Activated naive CD4-positive, alpha-beta T cell treated with anti-CD3 and anti-CD28 coated beads, Interleukin-2, amount 10 ng/mL, durations not matched to agents 7 days and 5 days (primary cell): Measurements from ENCODE around the gene SOX6.

Source experiments
- CTCF ChIA-PET: fragments of 350-600 bp; sonication (Branson Sonifier 250); formaldehyde crosslinking; loops from one replicate; lab custom pipeline; 2021; ENCODE audit warnings: antibody characterized with exemption; lab: Charles Lee
- DNase-seq: peaks from one replicate; pipeline ENCODE4 v3.0.0-alpha.2; 2020
- H3K27ac Mint-ChIP-seq: one replicate; pipeline ENCODE4 v1.8.0; 2021; ENCODE audit warnings: mild to moderate bottlenecking, moderate library complexity, mixed read lengths
- H3K27me3 Mint-ChIP-seq: one replicate; pipeline ENCODE4 v1.8.0; 2021; ENCODE audit warnings: mild to moderate bottlenecking, mixed read lengths
- H3K36me3 Mint-ChIP-seq: one replicate; pipeline ENCODE4 v1.8.0; 2021; ENCODE audit warnings: mixed read lengths
- H3K4me1 Mint-ChIP-seq: one replicate; pipeline ENCODE4 v1.8.0; 2021; ENCODE audit warnings: mixed read lengths
- H3K4me3 Mint-ChIP-seq: one replicate; pipeline ENCODE4 v1.8.0; 2021; ENCODE audit warnings: mild to moderate bottlenecking, moderate library complexity, mixed read lengths
- H3K9me3 Mint-ChIP-seq: one replicate; pipeline ENCODE4 v1.8.0; 2021; ENCODE audit warnings: mixed read lengths

Gene SOX6

GRCh38 chr11:16098526-16099205, 257.7 kb downstream of the SOX6 start:
- no peak overlapping the region for H3K27ac Mint-ChIP-seq

DNA sequence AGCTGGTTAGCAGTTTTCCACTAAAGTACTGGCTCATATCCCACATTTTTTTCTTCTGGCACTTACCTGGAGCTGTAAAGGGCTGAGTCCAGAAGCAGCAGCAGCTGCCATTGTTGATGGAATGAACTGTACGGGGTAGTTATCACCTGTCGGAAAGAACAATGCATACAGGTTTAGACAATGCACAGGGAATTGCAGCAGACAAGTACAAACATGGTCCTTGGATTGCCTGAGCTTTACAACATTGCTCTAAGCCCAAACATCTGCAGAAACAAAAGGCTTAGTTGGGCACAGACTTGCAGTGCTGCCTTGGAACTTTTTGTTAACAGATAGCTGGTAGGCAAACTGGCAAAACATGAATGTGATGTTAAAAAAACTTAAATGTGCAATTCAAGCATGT, 258.8 kb downstream of the SOX6 start:
- Mint-ChIP-seq H3K4me3 (no peak overlapping the region), H3K27ac (no peak overlapping the region), H3K36me3 (no peaks in the 10 kb centered on the region), H3K9me3 (peaks cover 3% of the 10 kb centered on the region), H3K4me1 (no peaks in the 10 kb centered on the region), H3K27me3 (no peaks in the 10 kb centered on the region)
- DNase-seq, result no peak
- CTCF ChIA-PET, result no interaction called here

More at GRCh38 chr11:16098526-16099205, 257.7 kb downstream of the SOX6 start:
- CTCF ChIA-PET, result interaction anchor here (0.6 kb wide), 1 partner anchor 239 kb away, joined by 3 read pairs; no protein-coding TSS in a partner anchor
- no peaks in the 10 kb centered on the region for H3K27me3 Mint-ChIP-seq
- H3K9me3 Mint-ChIP-seq, result peaks cover 3% of the 10 kb centered on the region
- no peaks in the 10 kb centered on the region for H3K4me1 Mint-ChIP-seq
- no peak overlapping the region for H3K4me3 Mint-ChIP-seq
- no peaks in the 10 kb centered on the region for H3K36me3 Mint-ChIP-seq
- no peak for DNase-seq

GRCh38 chr11:16096336-16096735, 260.0 kb downstream of the SOX6 start:
- no peaks in the 10 kb centered on the region for H3K36me3 Mint-ChIP-seq
- CTCF ChIA-PET, result no interaction called here
- no peak overlapping the region for H3K4me3 Mint-ChIP-seq
- H3K4me1 Mint-ChIP-seq, result no peaks in the 10 kb centered on the region
- H3K27me3 Mint-ChIP-seq, result no peaks in the 10 kb centered on the region
- H3K27ac Mint-ChIP-seq, result no peak overlapping the region
- DNase-seq, result no peak
- no peaks in the 10 kb centered on the region for H3K9me3 Mint-ChIP-seq

GRCh38 chr11:16095756-16096155, 260.6 kb downstream of the SOX6 start:
- Mint-ChIP-seq H3K4me3 (no peak overlapping the region), H3K27ac (no peak overlapping the region), H3K9me3 (no peaks in the 10 kb centered on the region), H3K4me1 (no peaks in the 10 kb centered on the region), H3K36me3 (no peaks in the 10 kb centered on the region), H3K27me3 (no peaks in the 10 kb centered on the region)
- DNase-seq, result no peak
- CTCF ChIA-PET, result no interaction called here

DNA sequence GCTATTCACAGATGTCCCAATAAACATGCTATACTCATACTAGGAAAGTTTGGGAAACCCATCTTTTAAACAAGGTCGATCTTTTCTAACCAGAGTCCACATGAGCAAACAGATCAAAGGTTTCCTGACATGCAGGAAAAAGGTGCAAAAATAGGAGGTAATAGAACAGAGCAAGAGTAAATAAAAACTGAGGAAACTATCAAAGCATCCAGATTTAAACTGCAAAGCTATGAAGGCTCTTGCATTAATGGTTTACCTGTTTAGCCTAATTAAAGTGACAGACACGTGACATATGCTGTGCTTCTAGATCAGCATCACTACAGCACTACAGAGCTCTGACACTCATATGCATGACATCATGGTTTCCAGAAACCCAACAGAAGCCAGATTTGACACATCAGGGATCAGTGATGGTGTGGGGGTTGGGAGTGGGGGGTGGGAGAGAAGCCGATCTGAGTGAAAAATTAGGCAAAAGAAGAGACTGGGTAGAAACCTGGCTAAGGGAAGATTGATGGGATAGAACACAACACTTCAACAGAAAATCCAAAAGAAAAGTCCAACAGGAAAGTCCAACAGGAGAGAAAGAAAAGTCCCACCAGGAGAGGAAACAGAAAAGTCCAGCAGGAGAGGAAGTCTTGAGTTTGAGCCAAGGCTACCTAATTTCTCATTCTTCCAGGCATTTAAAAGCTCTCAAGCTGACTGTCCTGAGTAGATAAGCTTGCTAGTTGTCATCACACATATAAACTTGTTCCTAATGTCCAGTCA, 262.3 kb downstream of the SOX6 start:
- no peak overlapping the region for H3K4me3 Mint-ChIP-seq
- no peak for DNase-seq
- no peak overlapping the region for H3K27ac Mint-ChIP-seq
- no peaks in the 10 kb centered on the region for H3K4me1 Mint-ChIP-seq
- H3K36me3 Mint-ChIP-seq, result no peaks in the 10 kb centered on the region
- CTCF ChIA-PET, result no interaction called here
- no peaks in the 10 kb centered on the region for H3K27me3 Mint-ChIP-seq
- H3K9me3 Mint-ChIP-seq, result no peaks in the 10 kb centered on the region

GRCh38 chr11:16091862-16092261, 264.5 kb downstream of the SOX6 start:
- Mint-ChIP-seq H3K27me3 (no peaks in the 10 kb centered on the region), H3K9me3 (no peaks in the 10 kb centered on the region), H3K4me1 (no peaks in the 10 kb centered on the region), H3K36me3 (no peaks in the 10 kb centered on the region), H3K27ac (no peak overlapping the region), H3K4me3 (no peak overlapping the region)
- no peak for DNase-seq
- CTCF ChIA-PET, result no interaction called here

GRCh38 chr11:16089481-16089880, 266.9 kb downstream of the SOX6 start:
- no peak overlapping the region for H3K27ac Mint-ChIP-seq
- no peaks in the 10 kb centered on the region for H3K4me1 Mint-ChIP-seq
- DNase-seq, result no peak
- H3K4me3 Mint-ChIP-seq, result no peak overlapping the region
- H3K36me3 Mint-ChIP-seq, result no peaks in the 10 kb centered on the region
- no peaks in the 10 kb centered on the region for H3K27me3 Mint-ChIP-seq
- CTCF ChIA-PET, result no interaction called here
- no peaks in the 10 kb centered on the region for H3K9me3 Mint-ChIP-seq

GRCh38 chr11:16088774-16089173, 267.6 kb downstream of the SOX6 start:
- H3K36me3 Mint-ChIP-seq, result no peaks in the 10 kb centered on the region

DNA sequence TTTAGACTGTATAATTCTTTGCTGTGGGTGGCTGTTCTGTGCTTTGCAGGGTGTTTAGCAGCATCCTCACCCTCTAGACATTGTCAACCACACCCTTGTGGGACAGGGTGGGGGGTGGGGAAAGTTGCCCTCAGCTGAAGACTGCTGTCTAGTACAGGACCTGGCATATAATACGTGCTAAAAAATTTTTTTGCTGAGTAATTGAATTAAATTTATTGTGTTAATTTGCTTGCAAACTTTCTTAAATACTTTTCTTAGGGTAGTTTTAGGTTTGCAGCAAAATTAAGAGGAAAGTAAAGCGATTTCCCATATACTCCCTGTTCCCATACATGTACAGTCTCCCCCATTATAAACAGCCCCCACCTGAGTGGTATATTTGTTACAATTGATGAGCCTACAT, 268.5 kb downstream of the SOX6 start:
- no peaks in the 10 kb centered on the region for H3K4me1 Mint-ChIP-seq
- no peaks in the 10 kb centered on the region for H3K36me3 Mint-ChIP-seq
- CTCF ChIA-PET, result no interaction called here
- H3K27ac Mint-ChIP-seq, result no peak overlapping the region
- H3K9me3 Mint-ChIP-seq, result no peaks in the 10 kb centered on the region
- H3K27me3 Mint-ChIP-seq, result no peaks in the 10 kb centered on the region
- no peak for DNase-seq
- H3K4me3 Mint-ChIP-seq, result no peak overlapping the region

More at GRCh38 chr11:16088774-16089173, 267.6 kb downstream of the SOX6 start:
- CTCF ChIA-PET, result no interaction called here
- Mint-ChIP-seq H3K4me1 (no peaks in the 10 kb centered on the region), H3K27ac (no peak overlapping the region), H3K9me3 (no peaks in the 10 kb centered on the region), H3K27me3 (no peaks in the 10 kb centered on the region), H3K4me3 (no peak overlapping the region)
- DNase-seq, result no peak

DNA sequence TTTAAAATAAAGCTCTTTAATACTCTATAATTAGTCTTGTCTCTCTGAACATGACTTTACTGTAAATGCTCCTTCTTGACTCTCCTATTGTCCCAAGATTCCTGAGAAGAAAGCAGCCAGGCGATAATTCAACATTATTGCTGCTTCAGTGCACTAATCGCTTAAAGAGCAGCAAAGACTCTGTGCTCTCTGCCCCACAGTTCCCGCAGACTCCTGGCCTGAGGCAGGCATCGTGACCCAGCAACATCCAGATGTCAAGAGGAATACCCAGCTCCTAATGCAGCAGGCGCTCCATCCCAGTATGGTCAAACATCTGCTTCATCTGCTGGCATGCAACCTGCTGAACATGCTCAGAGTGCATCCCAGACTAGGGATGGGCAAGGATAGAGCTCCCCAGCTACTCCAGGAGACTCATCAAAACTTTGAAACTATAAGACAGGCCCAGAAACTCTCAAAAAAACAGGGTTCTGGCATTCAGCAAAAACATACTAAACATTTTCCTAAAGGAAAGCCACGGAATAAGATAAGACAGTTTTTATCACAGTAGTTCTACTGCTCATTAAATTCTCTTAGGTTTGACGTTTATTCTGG, 270.0 kb downstream of the SOX6 start:
- Mint-ChIP-seq H3K27ac (no peak overlapping the region), H3K36me3 (no peaks in the 10 kb centered on the region), H3K4me3 (no peak overlapping the region), H3K9me3 (no peaks in the 10 kb centered on the region), H3K4me1 (no peaks in the 10 kb centered on the region), H3K27me3 (no peaks in the 10 kb centered on the region)
- CTCF ChIA-PET, result no interaction called here
- no peak for DNase-seq

DNA sequence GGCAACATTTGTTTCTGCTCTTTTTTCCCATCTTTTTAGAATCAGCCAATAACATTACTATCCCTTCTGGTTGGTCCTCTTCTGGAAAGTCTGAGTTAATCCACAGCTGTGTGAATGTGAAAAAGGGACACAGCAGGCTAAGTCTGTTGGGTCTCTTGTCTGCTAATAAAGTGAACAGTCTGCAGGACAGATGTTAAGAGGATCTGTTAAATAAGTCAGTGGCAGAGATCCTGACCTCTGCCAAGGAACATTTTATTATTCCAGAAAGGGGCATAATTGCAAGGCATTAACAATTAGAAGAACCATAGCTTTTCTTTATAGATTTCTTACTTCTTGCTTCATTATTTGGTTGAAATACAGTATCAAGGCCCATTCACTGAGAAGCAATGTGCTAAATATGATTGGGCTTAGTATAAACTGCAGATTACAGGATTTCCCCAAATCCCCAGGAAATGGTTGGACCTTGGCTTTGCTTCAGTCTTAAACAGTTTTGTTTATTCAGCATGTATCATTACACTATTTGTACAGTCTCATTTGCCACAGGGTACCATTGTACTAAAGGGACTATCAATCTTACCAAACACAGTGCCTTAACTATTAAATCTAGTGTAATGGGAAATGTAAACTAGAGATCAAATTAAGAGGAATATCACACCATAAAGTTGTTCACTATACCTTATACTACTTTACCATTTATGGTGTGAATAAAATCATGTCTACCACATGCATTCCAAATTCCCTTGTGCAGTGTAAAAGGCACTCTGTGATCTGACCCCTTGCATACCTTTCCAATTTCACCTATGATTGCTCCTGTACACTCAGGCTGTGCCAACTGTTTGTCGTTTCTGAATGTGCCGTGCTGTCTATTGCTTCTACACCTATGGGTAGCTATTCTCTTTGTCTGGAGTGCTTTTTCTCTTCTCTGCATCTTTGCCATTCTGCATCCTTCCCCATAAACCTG, 274.0 kb downstream of the SOX6 start:
- Mint-ChIP-seq H3K4me3 (no peak overlapping the region), H3K27me3 (no peaks in the 10 kb centered on the region), H3K9me3 (peaks cover 3% of the 10 kb centered on the region), H3K36me3 (no peaks in the 10 kb centered on the region), H3K27ac (no peak overlapping the region), H3K4me1 (no peaks in the 10 kb centered on the region)
- DNase-seq, result no peak
- CTCF ChIA-PET, result no interaction called here

GRCh38 chr11:16081382-16082094, 274.8 kb downstream of the SOX6 start:
- CTCF ChIA-PET, result no interaction called here
- peaks cover 4% of the 10 kb centered on the region for H3K9me3 Mint-ChIP-seq
- no peaks in the 10 kb centered on the region for H3K36me3 Mint-ChIP-seq
- no peaks in the 10 kb centered on the region for H3K4me1 Mint-ChIP-seq
- no peaks in the 10 kb centered on the region for H3K27me3 Mint-ChIP-seq
- no peak overlapping the region for H3K4me3 Mint-ChIP-seq
- no peak overlapping the region for H3K27ac Mint-ChIP-seq
- DNase-seq, result no peak

DNA sequence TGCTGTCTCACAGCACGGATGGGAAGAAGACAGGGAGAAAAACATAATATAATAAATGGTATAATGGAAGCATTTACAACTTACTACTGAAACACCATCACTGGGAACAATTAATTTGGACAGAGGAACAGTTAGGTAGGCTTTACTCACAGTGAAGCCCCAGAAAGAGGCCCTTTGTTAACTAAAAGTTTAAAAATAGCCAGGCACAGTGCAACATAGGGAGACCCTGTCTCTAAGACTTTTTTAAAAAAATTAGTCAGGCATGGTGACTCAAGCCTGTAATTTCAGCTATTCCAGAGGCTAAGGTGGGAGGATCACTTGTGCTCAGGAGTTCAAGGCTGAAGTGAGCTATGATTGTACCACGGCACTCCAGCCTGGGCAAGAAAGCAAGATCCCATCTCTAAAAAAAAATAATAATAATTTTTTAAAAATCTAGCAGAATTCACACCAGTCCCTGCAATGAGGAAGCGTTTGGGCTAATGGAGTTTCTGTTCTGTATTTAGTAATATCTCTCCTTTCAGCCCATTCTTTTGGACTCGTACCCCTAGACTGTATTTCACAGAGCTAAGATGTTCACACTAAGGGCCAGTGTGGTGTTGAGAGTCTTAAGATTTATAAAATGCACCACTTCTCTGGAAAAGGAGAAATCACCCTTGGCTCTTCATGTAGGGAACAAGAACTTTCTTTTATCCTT, 275.5 kb downstream of the SOX6 start:
- no peak overlapping the region for H3K4me3 Mint-ChIP-seq
- no peaks in the 10 kb centered on the region for H3K27me3 Mint-ChIP-seq
- H3K27ac Mint-ChIP-seq, result no peak overlapping the region
- CTCF ChIA-PET, result no interaction called here
- no peak for DNase-seq
- H3K36me3 Mint-ChIP-seq, result no peaks in the 10 kb centered on the region
- H3K9me3 Mint-ChIP-seq, result peaks cover 6% of the 10 kb centered on the region
- H3K4me1 Mint-ChIP-seq, result no peaks in the 10 kb centered on the region
